GM21526 (cell line): Measurements from ENCODE around the gene DYTN.

Experiments used
- ATAC-seq: cut with Tn5 transposase; IDR thresholded peaks from one replicate; pipeline ENCODE4 v1.9.1; 2021; ENCODE audit warnings: moderate library complexity; ENCODE audit not compliant: unreplicated experiment, low FRiP score

Gene DYTN

GRCh38 chr2:206701952-206702605 lies 16.1 kb downstream of the DYTN start:
- no peak for ATAC-seq

DNA sequence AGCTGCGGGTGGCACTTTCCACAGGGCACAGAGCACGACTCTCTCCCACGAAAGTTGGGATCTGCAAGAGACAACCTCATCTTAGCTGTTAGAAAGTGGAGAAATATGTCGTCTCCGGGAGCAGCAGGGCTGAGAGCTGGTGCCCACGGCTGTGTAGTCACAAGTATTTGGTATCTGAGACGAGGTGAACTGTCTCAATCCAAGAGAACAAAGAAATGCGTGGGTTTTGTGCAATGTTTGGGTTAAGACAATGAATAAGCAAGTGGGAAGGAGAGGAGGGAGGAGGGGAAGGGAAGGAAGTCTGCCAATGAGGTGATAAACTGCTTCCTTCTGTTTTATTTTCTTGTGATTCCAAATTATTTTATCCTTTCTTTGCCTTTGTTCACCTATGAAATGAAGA lies 18.0 kb downstream of the DYTN start:
- no peak for ATAC-seq

- ATAC-seq: no peak
Observed at GRCh38 chr2:206698811-206699210, 19.4 kb downstream of the DYTN start.

DNA sequence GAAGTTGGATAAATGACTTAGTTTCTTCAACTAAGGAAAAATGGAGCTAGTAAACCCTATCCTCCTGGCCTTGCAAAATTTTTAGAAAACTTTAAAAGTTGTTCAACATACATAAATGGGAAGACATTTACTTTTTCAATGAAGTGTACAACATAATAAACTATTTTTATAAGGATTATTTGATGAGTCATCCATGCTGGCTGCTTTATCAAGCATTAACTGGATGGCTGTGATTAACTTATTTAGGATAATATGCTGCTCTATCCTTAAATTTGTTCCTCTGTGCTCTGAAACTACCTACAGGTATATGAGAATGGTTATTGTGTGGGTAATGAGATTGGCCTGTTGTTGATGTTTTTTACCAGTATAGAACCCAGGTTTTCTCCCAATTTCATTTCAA lies 21.3 kb downstream of the DYTN start:
- ATAC-seq: no peak

DNA sequence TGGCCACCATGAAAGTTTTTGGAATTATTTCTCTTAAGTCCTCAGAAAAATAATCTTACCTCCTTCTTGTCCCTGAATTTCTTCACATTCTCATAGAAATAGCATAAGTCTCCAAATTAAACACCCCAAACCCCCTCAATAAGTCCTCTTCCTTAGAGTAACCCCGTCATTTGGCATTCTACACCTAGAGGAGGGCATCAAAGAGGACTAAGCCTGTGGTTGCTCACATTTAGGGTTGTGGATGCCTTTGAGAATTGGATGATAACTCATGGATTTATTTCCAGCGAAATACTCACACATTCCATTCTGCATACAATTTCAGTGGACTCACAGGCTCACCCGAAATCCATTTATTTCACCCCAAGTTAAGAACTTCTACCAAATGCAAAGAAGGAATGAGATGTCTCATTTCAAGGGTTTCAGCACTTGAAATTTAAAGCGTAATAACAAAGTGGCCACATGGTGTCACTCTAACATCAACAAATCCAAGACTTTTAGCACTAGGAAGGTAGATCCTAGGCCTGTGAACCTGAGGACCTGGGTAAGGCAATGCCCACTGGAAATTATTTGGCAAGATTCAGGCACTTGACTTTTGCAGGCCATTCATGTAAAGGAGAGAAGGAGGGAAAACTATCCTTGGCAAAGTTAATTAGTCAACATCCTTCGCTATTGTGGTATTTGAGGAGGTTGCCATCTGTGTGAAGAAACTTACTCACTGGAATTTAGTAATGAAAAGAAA lies 24.6 kb downstream of the DYTN start:
- peak; percentile 69 for ATAC-seq

GRCh38 chr2:206692971-206693370 lies 25.2 kb downstream of the DYTN start:
- ATAC-seq: no peak

- ATAC-seq: no peak
Observed at GRCh38 chr2:206688990-206689389, 29.2 kb downstream of the DYTN start.

GRCh38 chr2:206688453-206688852 lies 29.7 kb downstream of the DYTN start:
- ATAC-seq: no peak

- no peak for ATAC-seq
Observed at GRCh38 chr2:206683546-206683945, 34.6 kb downstream of the DYTN start.

GRCh38 chr2:206670531-206671319 lies 47.5 kb downstream of the DYTN start:
- no peak for ATAC-seq

- ATAC-seq: no peak
Observed at GRCh38 chr2:206665251-206665650, 52.9 kb downstream of the DYTN start.

GRCh38 chr2:206657087-206657486 lies 61.1 kb downstream of the DYTN start:
- ATAC-seq: no peak

- no peak for ATAC-seq
Observed at GRCh38 chr2:206647985-206648384, 70.2 kb downstream of the DYTN start.

GRCh38 chr2:206642075-206643025 lies 75.8 kb downstream of the DYTN start, which contains the start of gene FAM237A:
FAM237A (plus strand) TSS chr2:206642487; CDS start chr2:206644237, 1,750 bp downstream.
- no peak for ATAC-seq

DNA sequence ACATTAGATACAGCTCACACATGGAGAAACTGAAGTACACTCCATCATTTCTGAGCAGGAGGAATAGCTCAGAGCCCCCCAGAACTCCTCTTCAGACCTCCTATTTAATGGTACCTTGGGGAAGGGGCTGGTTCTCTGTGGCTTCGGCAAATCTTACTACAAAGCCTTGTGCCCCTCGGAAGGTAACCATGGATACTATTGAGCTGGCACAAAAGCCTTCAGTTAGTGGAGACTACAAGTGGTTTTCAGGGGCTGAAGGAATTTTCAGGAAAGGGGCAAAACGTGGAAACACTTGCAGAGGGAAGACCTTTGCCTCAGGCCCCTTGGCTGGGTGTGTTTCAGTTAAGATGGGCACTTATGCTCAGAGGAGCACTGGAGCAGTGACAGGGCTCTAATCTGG lies 77.0 kb downstream of the DYTN start:
- ATAC-seq: no peak

GRCh38 chr2:206639636-206640035 lies 78.6 kb downstream of the DYTN start:
- ATAC-seq: no peak

DNA sequence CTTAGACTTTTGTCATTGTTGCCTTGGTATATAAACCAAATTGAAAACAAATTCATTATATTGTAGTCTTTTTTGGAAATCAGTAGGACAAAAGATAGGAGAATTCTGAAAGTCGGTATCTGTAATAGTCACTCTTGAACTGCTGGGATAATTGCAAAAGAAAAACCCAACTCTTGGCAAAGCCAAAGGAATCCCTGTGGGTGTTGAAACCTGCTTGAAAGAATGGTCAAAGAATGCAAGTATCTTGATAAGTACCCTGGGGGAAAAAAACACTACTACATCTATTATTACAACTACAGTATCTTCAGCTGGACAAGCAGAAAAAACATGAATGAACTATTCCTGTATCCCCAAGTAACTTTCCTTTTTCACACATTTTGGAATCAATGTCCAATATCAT lies 83.2 kb downstream of the DYTN start:
- ATAC-seq: no peak

GRCh38 chr2:206631340-206631739 lies 86.9 kb downstream of the DYTN start:
- no peak for ATAC-seq

DNA sequence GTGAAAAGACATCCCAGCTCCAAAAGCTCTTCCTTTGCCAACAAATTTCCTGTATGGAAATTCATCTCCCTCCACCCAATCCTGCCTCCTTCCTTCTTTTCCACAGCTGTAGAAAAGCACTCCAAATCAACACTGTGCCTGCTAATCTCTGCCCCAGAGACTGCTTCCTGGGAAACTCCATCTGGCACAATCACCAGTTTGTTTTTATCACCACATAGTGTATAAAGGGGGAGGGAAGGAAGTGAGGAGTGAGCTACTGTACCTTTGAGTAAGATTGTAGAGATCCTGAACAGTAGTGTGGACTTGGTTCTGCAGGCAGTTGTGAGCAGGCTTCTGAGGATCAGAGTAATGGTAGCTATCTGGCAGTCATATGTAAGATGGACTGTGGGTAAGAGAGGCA lies 90.6 kb downstream of the DYTN start:
- ATAC-seq: no peak

DNA sequence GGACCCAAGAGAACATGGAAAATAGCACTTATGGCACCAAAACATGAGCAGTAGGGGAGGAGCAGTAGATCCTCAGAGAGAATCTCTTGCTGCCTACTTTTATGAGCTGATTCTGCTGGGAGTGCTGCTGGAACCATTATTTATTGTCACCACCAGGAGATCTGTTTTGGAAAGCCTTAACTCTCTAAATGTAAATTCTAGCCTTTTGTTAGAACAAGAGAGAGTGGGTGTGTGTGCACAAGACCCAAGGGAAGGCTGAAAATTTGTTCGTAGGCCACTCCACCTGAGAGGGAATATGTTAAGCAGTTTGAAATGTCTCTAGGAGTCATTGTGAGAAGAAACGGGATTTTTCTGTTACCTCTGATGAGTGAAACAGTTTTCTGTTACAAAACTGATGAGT lies 92.1 kb downstream of the DYTN start:
- ATAC-seq: no peak
